Naive B cell (primary cell): Measurements from ENCODE around the gene RAD9A. TPM values are rescaled to one million over a fixed set of nuclear protein-coding genes. Genes with fewer than 3 reads are reported as not detected.
A peak's percentile ranks its signal among the peaks of the same experiment; 100 is the strongest.

Source experiments
- ATAC-seq, 2 donors: fragments of 150-1000 bp; cut with Tn5 transposase; 2 replicates each; pipeline ENCODE4 v1.10.0; 2021; ENCODE audit warnings: low read depth in 2 of 2, mild to moderate bottlenecking in 2 of 2, moderate library complexity in 2 of 2
- DNase-seq: peaks from one replicate; pipeline ENCODE4 v3.0.0; 2022
- H3K27ac Mint-ChIP-seq, 6 donors: one replicate each; pipeline ENCODE4 v1.8.0; 2020 to 2022; ENCODE audit warnings: mild to moderate bottlenecking in 6 of 6, mixed read lengths in 6 of 6, moderate library complexity in 5 of 6, inconsistent platforms in 2 of 6
- H3K27me3 Mint-ChIP-seq, 3 donors: one replicate each; pipeline ENCODE4 v1.8.0; 2021 to 2022; ENCODE audit warnings: mixed read lengths in 3 of 3, mild to moderate bottlenecking in 1 of 3
- H3K36me3 Mint-ChIP-seq, 2 donors: one replicate each; pipeline ENCODE4 v1.8.0; 2020 to 2022; ENCODE audit warnings: mixed read lengths in 2 of 2, inconsistent platforms in 1 of 2, mild to moderate bottlenecking in 1 of 2
- H3K4me1 Mint-ChIP-seq, 3 donors: one replicate each; pipeline ENCODE4 v1.8.0; 2020 to 2022; ENCODE audit warnings: mixed read lengths in 3 of 3, inconsistent platforms in 1 of 3, mild to moderate bottlenecking in 1 of 3, moderate library complexity in 1 of 3
- H3K4me3 Mint-ChIP-seq, 8 donors: one replicate each; pipeline ENCODE4 v1.8.0; 2020 to 2022; ENCODE audit warnings: mild to moderate bottlenecking in 8 of 8, mixed read lengths in 8 of 8, moderate library complexity in 8 of 8, inconsistent platforms in 2 of 8
- H3K9me3 Mint-ChIP-seq, 7 donors: one replicate each; pipeline ENCODE4 v1.8.0; 2020 to 2022; ENCODE audit warnings: mixed read lengths in 7 of 7, mild to moderate bottlenecking in 5 of 7, inconsistent platforms in 2 of 7, moderate library complexity in 1 of 7
- polyA plus RNA-seq, 6 donors: library from polyadenylated mRNA; unstranded; fragments of 300-500 nt; fragmentation: Illumina TruSeq; gene quantifications; one replicate each; pipeline ENCODE4 v1.2.3, GENCODE V29; 2021; ENCODE audit warnings: low read depth in 6 of 6

Gene RAD9A
- polyA plus RNA-seq = 10 to 100 TPM in 4 of 6 donors, 1 to 10 TPM in 2; 6.7 to 17.5 (median 11.0) TPM

GRCh38 chr11:67391304-67392182, at the start of gene RAD9A:
RAD9A (plus strand) TSS chr11:67391986; CDS start chr11:67392045, 59 bp downstream.
- Mint-ChIP-seq H3K36me3 (no peaks in the 10 kb centered on the region), H3K4me3 (peak within 1 kb of the TSS; percentile 79 to 93 (median 90)), H3K27ac (peak within 1 kb of the TSS; percentile 79 to 94 (median 91)), H3K9me3 (no peaks in the 10 kb centered on the region), H3K4me1 (peaks cover 39 to 51% (median 48%) of the 10 kb centered on the region in 3 donors), H3K27me3 (no peaks in the 10 kb centered on the region)
- DNase-seq (peak; percentile 89), ATAC-seq (peak; percentile 83 to 85)

- Mint-ChIP-seq H3K4me3 (peak overlapping the region; percentile 18 to 85 (median 78)), H3K27me3 (no peaks in the 10 kb centered on the region), H3K27ac (peak overlapping the region; percentile 83 to 98 (median 95)), H3K9me3 (no peaks in the 10 kb centered on the region), H3K4me1 (peaks cover 46 to 59% (median 47%) of the 10 kb centered on the region in 3 donors), H3K36me3 (no peaks in the 10 kb centered on the region)
- ATAC-seq (peak; percentile 62 to 66), DNase-seq (no peak)
Observed at GRCh38 chr11:67344264-67344663, 47.5 kb upstream of the RAD9A start.

DNA sequence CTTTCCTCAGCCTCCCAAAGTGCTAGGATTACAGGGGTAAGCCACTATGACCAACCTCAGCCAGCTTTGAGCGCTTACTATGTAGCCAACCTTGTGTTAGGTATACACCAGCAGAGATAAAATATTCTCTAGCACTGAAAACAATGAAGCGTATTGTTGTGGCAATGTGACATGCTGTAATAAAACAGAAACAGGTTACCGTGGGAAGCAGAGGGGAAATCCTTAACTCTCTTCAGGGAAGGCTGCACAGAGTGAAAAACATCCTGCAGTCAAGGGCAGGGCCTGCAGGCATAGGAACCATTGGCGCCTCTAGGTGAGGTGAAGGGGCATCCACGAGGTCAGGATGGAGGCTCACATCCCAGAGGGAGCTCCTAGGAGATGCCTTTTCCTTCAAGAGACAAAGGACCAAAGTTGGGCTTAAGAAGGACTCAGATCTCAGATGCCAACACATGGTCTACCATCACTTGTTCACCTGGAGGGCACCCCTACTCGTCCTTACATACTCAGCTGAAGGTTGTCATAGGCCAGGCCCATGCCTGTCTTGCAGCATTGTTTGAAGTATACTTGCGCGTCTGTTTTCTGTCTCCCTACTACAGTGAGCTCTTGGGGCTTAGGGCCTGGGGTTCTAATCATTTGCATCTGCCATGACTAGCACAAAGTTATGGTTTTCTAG, 46.4 kb upstream of the RAD9A start:
- DNase-seq (peak; percentile 46), ATAC-seq (peak; percentile 78 to 80)
- Mint-ChIP-seq H3K27me3 (no peaks in the 10 kb centered on the region), H3K4me3 (peak overlapping the region; percentile 61 to 85 (median 69)), H3K9me3 (no peaks in the 10 kb centered on the region), H3K4me1 (peaks cover 56 to 70% (median 59%) of the 10 kb centered on the region in 3 donors), H3K27ac (peak overlapping the region; percentile 89 to 98 (median 95)), H3K36me3 (no peaks in the 10 kb centered on the region)

- Mint-ChIP-seq H3K36me3 (no peaks in the 10 kb centered on the region), H3K9me3 (no peaks in the 10 kb centered on the region), H3K4me1 (peaks cover 58 to 78% (median 63%) of the 10 kb centered on the region in 3 donors), H3K27ac (peak overlapping the region in 5 of 6 donors; percentile 47 to 95 (median 91)), H3K27me3 (no peaks in the 10 kb centered on the region), H3K4me3 (peak overlapping the region; percentile 24 to 85 (median 62))
- ATAC-seq (peak; percentile 41 to 56), DNase-seq (no peak)
Observed at GRCh38 chr11:67345920-67346819, 45.6 kb upstream of the RAD9A start.

DNA sequence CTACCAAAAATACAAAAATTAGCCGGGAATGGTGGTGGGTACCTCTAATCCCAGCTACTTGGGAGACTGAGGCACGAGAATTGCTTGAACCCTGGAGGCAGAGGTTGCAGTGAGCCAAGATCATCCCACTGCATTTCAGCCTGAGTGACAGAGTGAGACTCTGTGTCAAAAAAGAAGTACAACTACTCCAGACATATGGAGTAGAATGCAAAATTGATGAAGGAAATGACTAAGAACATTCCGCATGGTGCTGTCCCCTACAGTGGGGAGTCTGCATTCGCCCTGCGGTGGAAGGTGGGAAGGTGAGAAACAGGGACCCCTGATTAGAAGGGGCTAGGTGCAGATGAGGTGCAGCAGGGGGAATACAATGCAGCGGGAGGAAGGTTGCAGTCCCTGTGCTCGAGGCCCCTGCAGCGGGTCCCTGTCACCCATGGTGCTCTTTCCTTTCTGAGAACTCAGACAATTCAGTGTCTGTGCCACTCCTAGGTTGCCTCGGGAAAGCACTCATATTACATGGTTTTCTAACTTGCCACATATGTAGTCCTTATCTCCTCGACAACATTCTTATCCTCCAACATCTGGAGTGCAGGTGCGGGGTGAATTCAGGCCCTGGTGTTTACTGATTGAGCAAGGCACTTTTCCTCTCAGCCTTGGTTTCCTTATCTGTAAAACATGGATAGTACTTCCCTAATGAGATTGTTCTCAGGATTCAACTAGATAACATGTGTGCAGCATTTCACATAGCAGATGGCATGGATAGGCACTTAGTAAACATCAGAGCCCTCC, 43.6 kb upstream of the RAD9A start:
- peak overlapping the region in 5 of 6 donors; percentile 20 to 84 (median 58) for H3K27ac Mint-ChIP-seq
- H3K9me3 Mint-ChIP-seq = no peaks in the 10 kb centered on the region
- ATAC-seq (no peak), DNase-seq (no peak)
- H3K27me3 Mint-ChIP-seq = no peaks in the 10 kb centered on the region
- peaks cover 56 to 83% (median 77%) of the 10 kb centered on the region in 3 donors for H3K4me1 Mint-ChIP-seq
- H3K36me3 Mint-ChIP-seq = no peaks in the 10 kb centered on the region
- peak overlapping the region in 7 of 8 donors; percentile 6 to 87 (median 56) for H3K4me3 Mint-ChIP-seq

DNA sequence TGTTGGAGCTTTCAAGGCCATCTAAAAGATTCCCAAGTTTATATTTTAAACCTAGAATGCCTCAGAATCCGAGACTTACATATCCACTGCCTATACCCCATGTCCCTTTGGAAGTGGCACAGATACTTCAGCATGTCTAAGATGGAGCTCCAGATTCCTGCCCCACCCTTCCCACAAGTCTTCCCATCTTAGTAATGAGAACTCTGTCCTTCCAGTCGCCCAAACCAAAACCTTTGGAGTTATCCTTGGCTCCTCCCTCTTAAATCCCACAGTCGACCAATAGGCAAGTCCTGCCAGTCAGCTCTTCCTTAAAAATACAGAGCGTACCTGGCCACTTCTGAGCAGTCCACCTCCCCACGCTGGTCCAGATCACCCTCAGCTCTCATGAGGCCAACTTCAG, 42.8 kb upstream of the RAD9A start:
- peak overlapping the region in 7 of 8 donors; percentile 4 to 98 (median 65) for H3K4me3 Mint-ChIP-seq

GRCh38 chr11:67349457-67349856, 42.3 kb upstream of the RAD9A start:
- no peak for DNase-seq
- no peak for ATAC-seq
- H3K4me1 Mint-ChIP-seq = peaks cover 60 to 82% (median 79%) of the 10 kb centered on the region in 3 donors
- no peaks in the 10 kb centered on the region for H3K9me3 Mint-ChIP-seq
- H3K36me3 Mint-ChIP-seq = no peaks in the 10 kb centered on the region
- H3K4me3 Mint-ChIP-seq = peak overlapping the region in 6 of 8 donors; percentile 59 to 98 (median 92)
- no peaks in the 10 kb centered on the region for H3K27me3 Mint-ChIP-seq
- peak overlapping the region; percentile 63 to 96 (median 86) for H3K27ac Mint-ChIP-seq

More for the DNA sequence above, 42.8 kb upstream of the RAD9A start:
- ATAC-seq = no peak
- Mint-ChIP-seq H3K4me1 (peaks cover 60 to 82% (median 79%) of the 10 kb centered on the region in 3 donors), H3K36me3 (no peaks in the 10 kb centered on the region), H3K27ac (peak overlapping the region in 5 of 6 donors; percentile 84 to 96 (median 89)), H3K27me3 (no peaks in the 10 kb centered on the region), H3K9me3 (no peaks in the 10 kb centered on the region)
- DNase-seq = no peak

DNA sequence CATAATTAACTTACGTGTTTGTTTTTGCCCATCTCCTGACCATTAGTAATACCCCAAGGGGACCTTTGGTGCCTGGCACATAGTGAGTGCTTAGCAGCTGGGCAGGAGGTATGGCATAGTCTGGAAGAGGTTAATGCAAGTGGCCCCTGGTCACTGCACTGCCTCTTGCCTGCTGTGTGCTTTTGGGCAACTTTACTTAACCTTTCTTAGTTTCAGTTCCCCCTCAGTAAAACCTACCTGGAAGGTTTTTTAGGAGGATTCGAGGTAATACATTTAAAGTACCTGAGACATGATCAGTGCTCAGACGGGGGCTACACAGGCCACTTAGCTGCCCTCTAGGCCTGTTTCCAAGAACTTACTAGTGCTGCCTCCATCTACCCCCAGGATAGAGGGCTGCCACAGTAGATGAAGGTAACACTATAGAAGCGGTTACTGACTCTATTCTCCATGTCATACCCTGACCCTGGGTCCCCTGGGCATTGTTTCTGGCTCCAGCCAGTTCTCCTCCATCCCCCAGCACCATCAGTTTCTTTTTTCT, 41.8 kb upstream of the RAD9A start:
- DNase-seq (no peak), ATAC-seq (no peak)
- Mint-ChIP-seq H3K27ac (peak overlapping the region; percentile 70 to 96 (median 82)), H3K36me3 (no peaks in the 10 kb centered on the region), H3K27me3 (no peaks in the 10 kb centered on the region), H3K9me3 (no peaks in the 10 kb centered on the region), H3K4me3 (peak overlapping the region; percentile 59 to 98 (median 88)), H3K4me1 (peaks cover 63 to 82% (median 79%) of the 10 kb centered on the region in 3 donors)

- Mint-ChIP-seq H3K9me3 (no peaks in the 10 kb centered on the region), H3K27me3 (no peaks in the 10 kb centered on the region), H3K4me1 (peaks cover 63 to 82% (median 79%) of the 10 kb centered on the region in 3 donors), H3K36me3 (no peaks in the 10 kb centered on the region), H3K27ac (peak overlapping the region; percentile 33 to 94 (median 78)), H3K4me3 (peak overlapping the region; percentile 87 to 98 (median 96))
- peak; percentile 61 for DNase-seq
- no peak for ATAC-seq
Observed at GRCh38 chr11:67351275-67352005, 40.3 kb upstream of the RAD9A start.

DNA sequence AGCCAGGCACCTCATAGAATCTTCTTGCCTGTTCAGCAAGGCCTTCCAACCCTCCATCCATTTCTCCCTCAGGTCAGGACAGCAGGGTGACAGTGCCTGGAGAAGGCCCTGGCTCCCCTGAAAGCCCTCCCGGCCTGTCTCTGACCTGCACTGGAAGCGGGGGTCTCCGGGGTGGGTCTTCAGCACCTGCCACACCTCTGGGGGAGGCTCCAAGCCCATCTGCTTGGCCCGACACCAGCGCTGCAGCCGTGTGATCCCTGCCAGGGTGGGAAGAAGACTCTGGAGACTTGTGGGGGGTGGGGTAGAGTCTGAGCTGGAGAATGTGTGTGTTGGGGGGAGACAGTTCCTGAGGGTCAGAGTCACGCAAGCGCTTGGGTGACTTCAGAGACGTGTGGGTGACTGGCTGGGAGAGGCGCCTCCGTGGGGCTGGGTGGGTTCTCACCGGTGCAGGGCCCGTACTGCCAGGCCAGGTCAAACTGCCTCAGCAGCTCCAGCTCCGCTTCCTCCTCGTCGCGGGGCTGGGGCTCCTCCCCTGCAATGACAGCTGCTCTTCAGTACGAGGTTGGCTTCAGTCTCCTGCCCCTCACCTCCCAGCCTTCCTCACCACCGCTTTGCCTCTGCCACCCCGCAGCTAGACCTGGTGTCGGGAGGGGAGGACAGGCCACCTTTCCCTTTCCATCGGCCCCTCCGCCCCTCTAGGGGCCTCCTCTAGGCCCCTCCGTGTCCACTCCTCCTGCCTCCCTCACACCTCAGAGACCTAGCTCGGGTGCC, 39.1 kb upstream of the RAD9A start:
- H3K4me1 Mint-ChIP-seq = peaks cover 69 to 88% (median 87%) of the 10 kb centered on the region in 3 donors
- H3K4me3 Mint-ChIP-seq = peak overlapping the region; percentile 87 to 98 (median 98)
- no peak for DNase-seq
- ATAC-seq = peak; percentile 46 to 51
- no peaks in the 10 kb centered on the region for H3K36me3 Mint-ChIP-seq
- no peaks in the 10 kb centered on the region for H3K27me3 Mint-ChIP-seq
- H3K9me3 Mint-ChIP-seq = no peaks in the 10 kb centered on the region
- H3K27ac Mint-ChIP-seq = peak overlapping the region; percentile 94 to 100 (median 98)
